GM21528 (cell line): ENCODE data around the gene METTL1.

Experiments
- ATAC-seq: cut with Tn5 transposase; IDR thresholded peaks from one replicate; pipeline ENCODE4 v1.9.1; 2021; ENCODE audit warnings: mild to moderate bottlenecking, moderate library complexity; ENCODE audit not compliant: unreplicated experiment, low FRiP score

Gene METTL1

DNA sequence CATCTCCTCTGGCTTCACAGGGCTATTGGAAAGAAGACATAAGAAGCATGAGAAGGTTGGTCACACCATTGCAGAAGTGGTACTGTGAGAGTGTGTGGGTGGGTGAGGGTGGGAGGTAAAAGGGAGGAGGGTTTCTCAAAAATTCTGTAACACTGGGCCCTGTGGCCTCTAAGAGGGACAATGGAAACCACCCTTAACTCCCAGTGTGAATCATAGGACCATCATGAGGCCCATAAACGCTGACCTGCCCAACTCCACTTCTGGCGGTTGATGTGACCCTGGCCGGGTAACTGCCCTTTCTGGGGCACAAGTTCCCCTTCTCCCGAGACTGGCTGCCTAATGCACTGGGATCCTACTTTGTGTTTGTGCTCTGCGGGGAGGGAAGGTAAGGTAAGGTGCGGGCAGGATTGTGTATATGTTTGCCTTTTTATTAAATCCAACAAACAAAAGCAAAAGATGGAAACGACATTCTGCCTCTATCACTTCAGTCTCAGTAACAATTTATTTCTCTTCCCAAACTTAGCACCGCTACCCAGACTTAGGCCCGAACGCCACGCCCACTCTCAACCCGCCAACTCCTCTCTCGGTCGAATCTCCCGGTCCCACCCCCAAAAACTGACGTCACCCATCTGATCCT is 551 bp downstream of the METTL1 start:
- peak; percentile 73 for ATAC-seq

DNA sequence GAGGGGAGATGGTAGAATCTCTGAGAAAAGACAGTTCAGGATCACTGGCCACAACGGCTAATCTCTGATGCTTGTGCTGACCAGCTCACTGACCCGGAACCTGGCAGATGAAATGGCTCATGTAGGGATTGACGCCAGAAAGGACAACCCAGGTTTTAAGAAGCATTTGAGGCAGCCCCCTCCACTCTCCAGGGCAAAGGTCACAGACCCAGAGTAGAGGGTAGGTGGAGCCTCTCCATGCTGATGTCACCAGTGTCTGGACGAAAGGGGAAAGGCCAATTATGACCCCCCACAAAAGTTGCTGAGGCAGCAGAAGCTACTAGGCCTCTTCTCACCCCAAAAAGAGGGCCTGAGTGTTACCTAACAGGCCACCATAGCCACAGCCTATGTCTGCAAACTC is 1.2 kb downstream of the METTL1 start:
- ATAC-seq, result no peak

DNA sequence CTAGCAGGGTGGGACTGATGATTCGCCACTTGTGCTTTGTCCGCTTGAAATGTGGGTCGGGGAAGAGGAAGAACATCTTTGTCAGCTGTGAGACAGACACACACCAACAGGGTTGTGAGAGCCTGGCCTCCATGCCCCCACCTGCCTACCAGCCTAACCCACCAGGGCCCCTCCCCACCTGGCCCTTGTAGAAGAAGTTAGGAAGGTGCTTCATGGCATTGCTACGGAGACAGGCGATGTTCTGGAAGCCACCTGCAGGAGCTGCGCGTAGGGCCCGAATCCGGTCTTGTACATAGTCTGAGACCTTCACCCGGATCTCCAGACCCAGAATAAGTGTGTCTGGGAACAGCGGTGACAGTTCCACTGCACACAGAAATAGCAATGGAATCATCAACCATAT is 2.3 kb downstream of the METTL1 start:
- no peak for ATAC-seq

DNA sequence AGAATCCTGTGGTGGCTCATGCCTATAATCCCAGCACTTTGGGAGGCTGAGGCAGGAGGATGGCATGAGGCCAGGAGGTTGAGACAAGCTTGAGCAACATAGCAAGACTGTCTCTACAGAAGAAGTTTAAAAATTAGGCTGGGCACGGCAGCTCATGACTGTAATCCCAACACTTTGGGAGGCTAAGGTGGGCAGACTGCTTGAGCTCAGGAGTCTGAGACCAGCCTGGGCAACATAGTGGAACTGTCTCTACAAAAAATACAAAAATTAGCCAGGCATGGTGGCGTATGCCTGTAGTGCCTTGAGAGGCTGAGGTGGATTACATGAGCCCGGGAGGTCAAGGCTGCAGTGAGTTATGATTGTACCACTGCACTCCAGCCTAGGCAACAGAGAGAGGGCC is 4.0 kb downstream of the METTL1 start:
- ATAC-seq, result no peak

DNA sequence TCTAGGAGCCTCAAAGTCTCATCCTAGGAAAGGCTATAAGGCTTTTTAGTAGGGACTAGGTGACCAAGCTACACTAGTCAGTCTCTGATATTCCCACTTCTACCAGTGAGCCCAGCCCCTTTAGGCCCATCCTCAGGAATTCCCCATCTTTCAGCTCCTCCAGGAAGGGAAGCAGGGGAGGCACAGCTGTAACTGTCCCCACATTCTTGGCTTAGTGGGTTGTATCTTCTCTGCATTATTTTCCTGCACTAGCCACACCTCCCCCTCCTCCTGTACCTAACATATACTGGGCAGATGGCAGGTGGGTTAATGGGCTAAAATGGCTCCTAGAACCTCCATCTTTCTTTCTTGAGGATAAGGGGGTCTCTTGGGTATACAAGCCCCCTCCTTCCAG is 4.6 kb downstream of the METTL1 start:
- ATAC-seq, result no peak

DNA sequence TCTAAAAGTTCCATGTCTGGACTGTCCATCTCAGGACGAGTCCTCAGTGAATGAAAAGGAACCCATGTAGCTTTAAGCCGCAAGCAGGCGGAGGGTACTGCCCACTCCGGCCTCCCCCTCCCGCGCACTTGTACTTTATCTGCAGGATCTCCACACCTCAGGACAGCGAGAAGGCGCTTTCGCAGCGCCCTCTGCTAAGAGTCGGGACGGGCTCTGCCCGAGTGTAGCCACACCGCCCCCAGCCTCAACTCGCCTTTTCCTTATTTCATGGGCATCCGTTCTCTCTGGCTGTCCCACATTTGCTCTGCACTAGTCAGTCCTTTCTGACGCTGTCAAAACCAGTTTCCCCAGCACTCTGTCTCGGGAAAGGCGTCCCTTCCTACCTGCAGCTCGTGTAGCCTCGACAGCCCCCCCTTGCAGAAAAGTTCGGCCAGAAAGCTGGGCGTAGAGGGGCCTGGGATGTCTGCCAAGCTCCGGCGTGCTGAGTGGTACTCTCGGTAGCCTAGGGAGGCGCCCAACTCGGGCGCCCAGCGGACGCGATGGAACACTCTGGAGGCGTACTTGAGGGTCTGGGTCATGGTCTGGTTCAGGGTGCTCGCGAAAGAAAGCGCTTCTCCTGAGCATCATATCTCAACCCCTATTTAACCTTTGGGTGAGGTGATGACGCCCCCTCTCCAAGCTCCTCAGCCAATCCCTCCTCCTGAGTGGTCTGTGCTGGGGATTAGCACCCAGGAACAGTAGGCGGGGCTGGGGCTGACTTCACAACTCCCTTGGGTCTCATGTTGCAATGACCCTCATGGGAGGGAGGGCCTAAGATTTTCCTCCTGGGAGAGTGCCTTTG is 5.2 kb downstream of the METTL1 start, which contains the start of gene CYP27B1:
Gene CYP27B1, minus strand, starts transcription at position 615 of the 841 bp plus-strand sequence. Its CDS starts 37 bp downstream, at position 578.
- ATAC-seq, result no peak

DNA sequence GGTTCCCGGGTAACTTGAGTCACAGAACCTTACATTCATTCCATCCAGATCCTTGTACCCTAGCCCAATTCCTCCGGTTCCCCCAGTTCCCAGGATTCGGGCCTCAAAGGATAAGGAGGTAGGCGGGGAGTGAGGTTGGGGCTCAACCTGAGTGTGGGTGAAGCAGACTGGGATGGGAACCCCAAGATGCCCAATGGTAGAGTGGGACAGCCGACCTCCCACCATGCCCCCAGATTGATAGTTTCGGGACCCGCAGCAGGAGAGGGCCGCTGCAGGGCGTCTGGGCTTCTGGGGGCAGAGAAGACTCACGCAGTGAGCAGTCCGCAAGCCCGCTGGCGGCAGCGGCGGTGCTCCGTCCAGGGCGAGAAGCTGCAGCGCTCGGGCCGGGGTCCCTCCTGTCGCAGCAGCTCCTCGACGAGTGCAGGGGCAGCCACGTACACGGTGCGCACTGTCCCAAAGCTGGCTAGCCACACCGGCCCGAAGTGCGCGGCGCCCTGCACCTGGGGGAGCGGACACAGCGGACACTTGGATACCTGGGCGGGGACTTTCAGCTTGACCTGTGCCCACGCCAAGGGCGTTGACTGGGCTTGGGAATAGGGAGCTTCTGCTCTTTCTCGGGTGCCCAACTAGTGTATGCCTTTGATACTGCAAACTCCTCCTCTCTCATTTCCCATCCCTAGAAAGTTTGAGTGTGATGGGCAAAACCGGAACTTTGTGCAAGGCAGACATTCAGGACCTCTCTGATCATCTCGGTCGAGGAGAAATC is 6.0 kb downstream of the METTL1 start:
- no peak for ATAC-seq

DNA sequence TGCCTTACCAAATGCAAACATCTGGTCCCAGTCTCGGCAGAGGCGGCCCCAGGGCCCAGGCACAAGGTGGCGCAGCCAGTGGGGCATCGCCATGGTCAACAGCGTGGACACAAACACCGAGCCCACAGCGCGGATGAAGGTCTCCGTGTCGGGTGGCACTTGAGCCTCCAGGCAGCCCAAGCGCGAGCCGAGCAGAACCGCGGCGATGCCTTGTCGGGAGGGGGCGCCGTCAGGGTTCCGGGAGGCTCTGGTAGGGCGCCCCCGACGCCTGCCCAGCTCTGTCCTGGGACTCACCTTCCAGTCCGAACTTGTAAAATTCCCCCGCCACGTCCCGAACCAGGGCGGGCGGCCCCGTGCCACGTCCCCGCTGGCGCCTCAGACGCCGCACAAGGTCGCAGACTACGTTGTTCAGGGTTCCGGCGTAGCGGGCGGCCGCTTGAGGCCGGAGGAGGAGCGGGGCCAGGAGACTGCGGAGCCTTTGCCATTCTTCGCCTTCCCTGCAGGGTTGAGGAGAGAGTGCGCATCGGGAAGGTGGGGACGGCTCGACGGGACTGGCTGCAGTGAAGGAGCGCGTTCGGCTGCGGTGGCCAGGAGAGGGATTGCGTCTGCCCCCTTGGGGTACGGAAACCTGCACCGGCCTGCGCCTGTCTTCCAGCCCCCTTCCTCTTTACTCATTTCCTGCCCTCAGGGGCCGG is 6.8 kb downstream of the METTL1 start:
- ATAC-seq, result peak; percentile 45

DNA sequence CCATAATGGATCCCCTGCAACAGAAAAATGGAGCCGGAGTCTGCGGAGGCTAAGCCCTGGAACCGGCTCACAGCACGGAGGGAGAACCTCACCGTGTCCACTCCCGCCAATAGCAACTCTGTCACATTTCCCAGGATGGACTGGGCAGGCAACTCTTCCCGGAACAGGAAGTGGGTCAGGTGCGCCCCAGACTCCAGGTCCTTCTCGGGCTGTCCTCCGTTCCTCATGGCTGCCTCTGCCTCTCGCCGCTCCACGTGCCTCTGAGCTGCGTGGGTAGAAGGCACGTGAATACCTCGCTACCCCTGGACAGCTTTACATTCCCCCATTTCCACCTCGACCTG is 7.3 kb downstream of the METTL1 start:
- no peak for ATAC-seq

DNA sequence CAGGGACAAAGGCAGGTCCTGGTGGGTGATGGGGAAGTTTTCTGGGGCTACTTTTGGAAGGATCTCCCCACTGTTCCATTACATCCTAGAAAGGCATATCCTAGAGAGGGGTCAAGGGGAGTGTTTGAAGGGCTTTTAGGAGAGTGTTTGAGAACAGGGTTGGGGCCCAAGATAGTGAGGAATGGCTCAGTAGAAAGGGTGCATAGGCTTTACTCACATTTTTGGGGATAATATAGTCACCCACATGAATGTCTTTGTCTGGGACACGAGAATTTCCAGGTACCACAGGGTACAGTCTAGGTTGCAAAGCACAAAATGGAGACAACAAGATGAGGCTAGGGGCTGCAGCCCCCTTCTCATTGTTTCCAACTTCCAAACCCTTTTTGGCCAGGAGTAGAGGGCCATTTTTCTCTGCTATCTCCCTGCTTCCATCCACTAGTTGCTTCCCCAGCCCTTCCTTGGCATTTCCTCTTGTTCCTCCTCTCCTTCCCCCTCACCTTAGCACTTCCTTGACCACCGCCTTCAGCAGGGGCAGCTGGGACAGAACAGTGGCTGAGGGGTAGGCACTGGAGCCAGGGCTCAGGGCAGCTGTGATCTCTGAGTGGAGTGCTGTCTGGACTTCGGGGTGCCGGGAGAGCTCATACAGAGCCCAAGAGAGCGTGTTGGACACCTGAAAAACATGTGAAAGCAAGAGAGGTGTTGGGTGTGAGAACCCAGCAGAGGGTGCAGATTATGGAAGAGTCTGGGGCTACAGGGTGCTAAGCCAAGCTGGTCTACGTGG is 7.8 kb downstream of the METTL1 start:
- no peak for ATAC-seq

DNA sequence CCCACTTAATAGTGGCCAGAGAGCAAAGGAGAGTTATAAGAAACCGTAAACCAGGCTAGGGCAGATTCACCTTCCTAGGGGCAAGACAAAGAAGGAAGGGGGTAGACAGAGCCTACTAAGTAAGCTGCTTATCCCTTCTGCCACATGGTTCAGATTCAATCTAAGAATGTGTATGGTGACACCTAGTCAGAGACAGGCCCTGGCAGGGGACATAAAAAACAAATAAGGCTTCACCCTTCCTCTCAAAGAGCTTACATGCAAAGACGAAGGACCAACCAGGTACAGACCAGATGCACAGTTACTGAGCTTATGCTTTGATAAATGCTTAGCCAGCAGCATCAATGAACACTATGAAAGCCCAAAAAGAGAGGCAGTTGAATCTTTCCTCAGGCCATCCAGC is 9.4 kb downstream of the METTL1 start:
- no peak for ATAC-seq

DNA sequence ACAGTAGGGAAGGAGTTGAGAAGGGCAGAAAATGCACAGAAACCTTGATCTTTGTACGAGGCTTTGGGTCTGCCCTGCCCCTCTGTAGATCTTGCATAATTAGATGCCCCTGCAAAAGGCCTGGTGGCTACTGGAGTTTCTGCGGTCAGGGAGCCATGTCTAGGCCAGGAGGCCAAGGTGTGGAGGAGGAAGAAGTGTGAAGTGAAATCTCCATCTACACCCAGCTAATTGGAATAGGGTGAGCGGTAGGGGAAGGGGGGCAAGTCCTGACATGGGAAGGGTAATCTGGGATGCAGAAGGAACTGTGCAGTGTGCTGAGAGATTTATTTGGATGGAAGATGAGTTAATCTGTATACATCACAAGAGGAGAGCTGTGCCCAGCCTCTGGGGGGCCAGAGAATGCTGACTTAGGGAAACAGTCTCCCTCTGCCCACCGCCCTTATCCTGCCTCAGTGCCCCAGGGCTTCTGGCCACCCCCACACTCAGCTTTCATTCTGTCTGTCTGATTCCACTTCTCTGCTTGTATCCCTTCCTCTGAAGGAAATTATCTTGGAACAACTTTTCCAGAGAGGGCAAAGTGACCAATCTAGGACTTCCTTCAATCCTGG is 10.4 kb downstream of the METTL1 start:
- no peak for ATAC-seq

DNA sequence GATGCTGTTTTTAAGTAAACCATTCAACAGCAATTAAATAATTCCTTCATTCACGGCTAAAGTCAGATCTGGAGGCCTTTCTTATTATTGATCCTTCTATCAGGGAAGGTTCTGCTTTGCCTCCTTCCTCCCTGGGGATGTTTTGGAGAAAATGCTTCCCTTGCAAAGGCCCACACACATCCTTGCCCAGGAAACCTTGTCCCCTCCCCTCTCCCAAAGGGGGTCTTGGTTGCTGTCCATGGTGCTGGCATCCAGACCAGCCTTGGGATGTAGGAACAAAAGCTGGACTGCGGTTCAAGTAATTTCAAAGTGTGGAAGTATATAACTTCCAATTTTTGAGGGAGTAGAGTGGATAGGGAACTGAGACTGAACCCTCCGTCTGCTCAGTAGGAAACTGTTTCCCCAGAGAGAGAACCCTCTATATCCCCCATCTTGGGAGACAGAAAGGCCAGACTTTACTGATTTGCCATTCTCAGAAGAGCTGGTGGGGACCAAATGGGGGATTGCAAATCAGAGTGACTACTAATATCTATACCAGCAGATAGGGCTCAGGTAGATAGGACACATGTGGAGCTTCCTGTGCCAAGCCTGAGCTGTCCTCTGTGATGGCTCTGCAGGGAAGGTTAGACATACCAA is 11.4 kb downstream of the METTL1 start:
- ATAC-seq, result no peak

DNA sequence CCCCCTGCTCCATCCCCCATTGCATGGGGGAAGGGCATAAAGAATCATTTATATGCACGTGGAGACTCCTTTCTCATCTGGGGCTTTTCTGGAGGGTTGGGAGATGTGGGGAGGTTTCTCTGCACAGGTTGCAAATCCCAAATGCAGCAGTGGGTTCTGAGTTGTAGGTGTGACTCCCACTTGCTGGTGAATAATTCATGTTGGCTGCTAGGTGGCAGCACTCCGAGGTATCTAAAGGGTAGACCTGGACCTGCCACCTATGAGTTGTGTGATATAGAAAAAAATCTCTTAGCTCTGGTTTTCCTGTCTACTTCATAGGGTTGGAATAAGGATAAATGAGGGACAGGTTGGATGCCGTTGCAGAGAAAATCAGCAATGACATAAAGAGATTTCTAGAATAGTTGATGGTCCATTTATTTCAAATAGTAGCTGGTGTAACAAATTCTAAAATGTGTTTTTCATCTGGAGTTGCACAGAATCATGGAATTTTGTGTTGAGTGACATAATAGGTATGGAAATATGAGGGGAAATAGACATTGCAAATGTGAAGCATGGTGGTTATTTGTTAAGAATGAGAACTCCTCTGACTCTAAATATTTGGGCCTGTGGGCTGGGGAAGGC is 12.4 kb downstream of the METTL1 start:
- ATAC-seq, result no peak

DNA sequence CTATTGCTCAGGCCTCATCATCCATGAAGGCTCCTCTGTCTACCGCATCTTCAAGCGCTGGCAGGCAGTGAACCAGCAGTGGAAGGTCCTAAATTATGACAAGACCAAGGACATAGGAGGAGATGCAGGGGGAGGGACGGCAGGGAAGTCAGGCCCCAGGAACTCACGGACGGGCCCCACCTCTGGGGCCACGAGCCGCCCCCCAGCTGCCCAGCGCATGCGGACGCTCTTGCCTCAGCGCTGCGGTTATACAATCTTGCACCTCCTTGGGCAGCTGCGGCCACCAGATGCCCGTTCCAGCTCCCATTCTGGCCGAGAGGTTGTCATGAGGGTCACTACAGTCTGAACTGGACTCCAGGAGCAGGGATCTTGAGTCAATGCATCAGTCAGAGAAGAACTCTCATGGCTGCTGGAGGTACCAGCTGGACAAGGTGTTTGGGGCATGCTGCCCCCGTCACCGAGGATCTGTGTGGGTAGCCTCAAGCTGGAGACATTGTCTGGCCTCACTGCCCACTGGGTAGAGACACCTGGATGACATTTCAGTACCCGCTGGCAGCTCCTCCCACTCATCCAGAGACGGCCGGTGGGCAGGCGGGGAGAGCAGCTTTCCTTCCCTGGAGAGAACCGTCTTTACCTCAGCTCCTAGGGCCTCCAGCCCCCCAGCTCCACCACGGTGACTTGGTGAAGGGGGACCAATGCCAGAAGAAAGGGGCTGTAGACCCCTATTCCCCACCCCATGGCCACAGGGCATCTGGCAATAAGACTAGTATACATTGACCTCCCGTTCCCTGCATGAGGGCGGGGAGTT is 13.1 kb downstream of the METTL1 start:
- ATAC-seq, result no peak

DNA sequence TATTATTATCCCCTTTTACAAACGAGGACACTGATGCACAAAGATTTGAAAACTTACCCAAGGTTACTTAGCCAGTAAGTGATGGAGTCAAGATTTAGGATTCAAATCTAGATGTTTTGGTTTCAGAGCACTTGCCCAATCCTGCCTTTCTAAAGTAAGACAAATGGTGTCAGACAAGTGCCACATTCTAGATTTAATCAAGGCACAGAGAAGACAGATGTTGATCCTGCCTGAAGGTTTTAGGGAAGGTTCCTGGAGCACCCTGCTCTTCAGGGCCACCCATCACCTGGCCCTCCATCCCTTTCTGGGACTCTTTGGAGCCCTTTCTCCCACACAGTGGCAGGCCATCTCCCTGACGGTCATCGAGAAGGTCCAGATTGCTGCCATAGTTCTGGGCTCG is 14.1 kb downstream of the METTL1 start:
- ATAC-seq, result no peak

DNA sequence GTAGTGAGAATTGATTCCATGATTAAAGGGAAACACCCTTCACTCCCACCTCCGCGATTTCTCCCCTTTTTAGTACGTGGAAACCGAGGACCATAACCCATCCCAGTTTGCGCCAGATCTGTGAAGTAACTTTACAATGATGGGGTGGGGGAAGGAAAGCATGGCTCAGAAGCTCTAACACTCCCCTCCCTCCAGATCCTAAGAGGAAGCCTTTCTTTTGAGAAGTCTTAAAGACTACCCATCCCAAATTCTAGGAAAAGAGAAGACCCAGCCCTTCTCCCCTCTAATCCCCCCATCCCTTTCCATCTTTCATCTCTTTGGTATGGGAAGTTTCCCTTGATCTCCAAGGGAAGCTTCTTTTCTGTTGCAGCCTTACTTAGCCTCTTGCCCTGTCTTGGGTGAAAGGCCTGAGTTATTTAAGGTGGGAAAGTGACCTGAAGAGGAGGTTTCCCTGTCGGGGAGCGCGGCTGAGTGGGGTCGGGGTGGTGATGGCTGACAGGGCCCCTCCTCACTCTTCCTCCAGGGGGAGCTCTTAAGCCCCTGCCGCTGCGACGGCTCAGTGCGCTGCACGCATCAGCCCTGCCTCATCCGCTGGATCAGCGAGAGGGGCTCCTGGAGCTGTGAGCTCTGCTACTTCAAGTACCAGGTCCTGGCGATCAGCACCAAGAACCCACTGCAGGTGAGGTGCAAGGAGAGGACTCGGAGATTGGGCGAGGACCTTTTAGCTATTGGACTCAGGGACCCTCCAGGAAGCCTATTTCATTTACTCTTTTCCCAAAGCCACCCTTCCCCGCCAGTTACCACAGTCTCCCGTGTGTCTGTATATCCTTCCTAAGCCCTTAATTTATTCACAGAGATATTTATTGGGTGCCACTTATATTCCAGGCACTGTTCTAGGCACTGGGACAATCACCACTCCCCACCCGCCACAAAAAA is 15.2 kb downstream of the METTL1 start:
- ATAC-seq, result no peak
